HG02759 (cell line): Measurements from ENCODE around the gene CHKB.

Experiments used
- ATAC-seq: cut with Tn5 transposase; IDR thresholded peaks from one replicate; pipeline ENCODE4 v1.9.1; 2021; ENCODE audit warnings: mild to moderate bottlenecking, moderate library complexity; ENCODE audit not compliant: unreplicated experiment

Gene CHKB

GRCh38 chr22:50600538-50600937 is 17.9 kb upstream of the CHKB start, which contains the start of gene MAPK8IP2:
MAPK8IP2 (plus strand) TSS chr22:50600793; CDS start chr22:50600819, 26 bp downstream.
- ATAC-seq = no peak

GRCh38 chr22:50599816-50600455 is 17.3 kb upstream of the CHKB start:
- ATAC-seq = no peak

GRCh38 chr22:50597097-50597496 is 14.4 kb upstream of the CHKB start:
- ATAC-seq = no peak

GRCh38 chr22:50595189-50595588 is 12.5 kb upstream of the CHKB start:
- no peak for ATAC-seq

- no peak for ATAC-seq
These were observed 4.8 kb upstream of the CHKB start for GRCh38 chr22:50587407-50587806.

- no peak for ATAC-seq
These were observed 3.8 kb upstream of the CHKB start for GRCh38 chr22:50586416-50586815.

GRCh38 chr22:50585781-50586180 is 3.1 kb upstream of the CHKB start:
- no peak for ATAC-seq

GRCh38 chr22:50585238-50585637 is 2.6 kb upstream of the CHKB start:
- ATAC-seq = no peak

- ATAC-seq = no peak
These were observed 1.8 kb upstream of the CHKB start for GRCh38 chr22:50584106-50585096.

- ATAC-seq = peak; percentile 37
These were observed 729 bp upstream of the CHKB start for GRCh38 chr22:50583294-50583861.

- peak; percentile 1 for ATAC-seq
These were observed 628 bp downstream of the CHKB start for GRCh38 chr22:50581950-50582492.

GRCh38 chr22:50581031-50581949 is 1.4 kb downstream of the CHKB start:
- no peak for ATAC-seq

- ATAC-seq = no peak
These were observed 2.9 kb downstream of the CHKB start for GRCh38 chr22:50579752-50580151.

- no peak for ATAC-seq
These were observed 3.8 kb downstream of the CHKB start for GRCh38 chr22:50578776-50579310.

- no peak for ATAC-seq
These were observed 4.5 kb downstream of the CHKB start, which contains the start of gene CPT1B for GRCh38 chr22:50577987-50578775. CPT1B (minus strand) TSS chr22:50578427; CDS start chr22:50577915, 512 bp downstream.

- ATAC-seq = no peak
These were observed 5.0 kb downstream of the CHKB start for GRCh38 chr22:50577697-50577986.

GRCh38 chr22:50576806-50577696 is 5.6 kb downstream of the CHKB start:
- no peak for ATAC-seq

- ATAC-seq = no peak
These were observed 6.6 kb downstream of the CHKB start for GRCh38 chr22:50576070-50576469.
